HEK293 (cell line): ENCODE results near the gene SLC29A1.

Experiments
- IKZF3 ChIP-seq: fragments of 450-650 bp; IDR thresholded peaks from 2 replicates; pipeline ENCODE4 v1.5.0; 2018; ENCODE audit warnings: missing biosample characterization, mild to moderate bottlenecking, missing genetic modification characterization, moderate library complexity
- MZF1 ChIP-seq: fragments of 450-650 bp; formaldehyde crosslinking; IDR thresholded peaks from 2 replicates; pipeline ENCODE4 v1.5.1; 2017; ENCODE audit warnings: missing biosample characterization, missing genetic modification characterization, borderline replicate concordance
- ZNF324 ChIP-seq: fragments of 450-650 bp; formaldehyde crosslinking; IDR thresholded peaks from 2 replicates; pipeline ENCODE4 v1.5.1; 2016; ENCODE audit warnings: missing biosample characterization, missing genetic modification characterization
- ZNF335 ChIP-seq: fragments of 450-650 bp; formaldehyde crosslinking; conservative IDR thresholded peaks from 2 replicates; pipeline ENCODE4 v1.5.1; 2016; ENCODE audit warnings: missing biosample characterization, missing genetic modification characterization
- ZNF350 ChIP-seq: fragments of 450-650 bp; formaldehyde crosslinking; IDR thresholded peaks from 2 replicates; pipeline ENCODE4 v1.5.0; 2017; ENCODE audit warnings: missing biosample characterization, mild to moderate bottlenecking, missing genetic modification characterization
- ZNF37A ChIP-seq: fragments of 450-650 bp; IDR thresholded peaks from 2 replicates; pipeline ENCODE4 v1.5.1; 2018; ENCODE audit warnings: missing biosample characterization, missing genetic modification characterization
- ZNF510 ChIP-seq: fragments of 450-650 bp; formaldehyde crosslinking; IDR thresholded peaks from 2 replicates; pipeline ENCODE4 v1.5.1; 2018; ENCODE audit warnings: mild to moderate bottlenecking, missing genetic modification characterization, missing biosample characterization; ENCODE audit not compliant: insufficient replicate concordance
- ZNF596 ChIP-seq: fragments of 450-650 bp; IDR thresholded peaks from 2 replicates; pipeline ENCODE4 v1.5.0; 2018; ENCODE audit warnings: missing biosample characterization, mild to moderate bottlenecking, missing genetic modification characterization, moderate library complexity
- ZNF600 ChIP-seq: fragments of 450-650 bp; formaldehyde crosslinking; IDR thresholded peaks from 2 replicates; pipeline ENCODE4 v1.5.1; 2016; ENCODE audit warnings: missing biosample characterization, missing genetic modification characterization
- ZNF629 ChIP-seq: fragments of 450-650 bp; formaldehyde crosslinking; IDR thresholded peaks from 2 replicates; pipeline ENCODE4 v1.5.1; 2017; ENCODE audit warnings: missing biosample characterization, missing genetic modification characterization
- ZNF677 ChIP-seq: fragments of 450-650 bp; IDR thresholded peaks from 2 replicates; pipeline ENCODE4 v1.5.0; 2018; ENCODE audit warnings: missing biosample characterization, mild to moderate bottlenecking, missing genetic modification characterization, moderate library complexity
- TF ChIP-seq, protein P1 (sequence below): fragments of 450-650 bp; formaldehyde crosslinking; IDR thresholded peaks from 2 replicates; pipeline ENCODE4 v1.5.1; 2016; ENCODE audit warnings: missing biosample characterization, missing genetic modification characterization, borderline replicate concordance
- TF ChIP-seq, protein P2 (sequence below): fragments of 450-650 bp; formaldehyde crosslinking; IDR thresholded peaks from 2 replicates; pipeline ENCODE4 v1.5.0; 2017; ENCODE audit warnings: missing biosample characterization, missing genetic modification characterization, borderline replicate concordance
- TF ChIP-seq, protein P3 (sequence below): fragments of 450-650 bp; formaldehyde crosslinking; IDR thresholded peaks from 2 replicates; pipeline ENCODE4 v1.5.1; 2016; ENCODE audit warnings: missing biosample characterization, missing genetic modification characterization, borderline replicate concordance
- TF ChIP-seq, protein P4 (sequence below): fragments of 450-650 bp; formaldehyde crosslinking; IDR thresholded peaks from 2 replicates; pipeline ENCODE4 v1.5.1; 2016; ENCODE audit warnings: missing biosample characterization, missing genetic modification characterization
- TF ChIP-seq, protein P5 (sequence below): fragments of 450-650 bp; formaldehyde crosslinking; IDR thresholded peaks from 2 replicates; pipeline ENCODE4 v1.5.1; 2016; ENCODE audit warnings: missing biosample characterization, missing genetic modification characterization
- TF ChIP-seq, protein P6 (sequence below): fragments of 450-650 bp; IDR thresholded peaks from 2 replicates; pipeline ENCODE4 v1.5.1; 2018; ENCODE audit warnings: missing biosample characterization, missing genetic modification characterization
- TF ChIP-seq, protein P7 (sequence below): fragments of 450-650 bp; formaldehyde crosslinking; IDR thresholded peaks from 2 replicates; pipeline ENCODE4 v1.5.1; 2016; ENCODE audit warnings: missing biosample characterization, missing genetic modification characterization
- TF ChIP-seq, protein P8 (sequence below): fragments of 450-650 bp; formaldehyde crosslinking; IDR thresholded peaks from 2 replicates; pipeline ENCODE4 v1.5.1; 2016; ENCODE audit warnings: missing biosample characterization, missing genetic modification characterization

SLC29A1 gene

DNA sequence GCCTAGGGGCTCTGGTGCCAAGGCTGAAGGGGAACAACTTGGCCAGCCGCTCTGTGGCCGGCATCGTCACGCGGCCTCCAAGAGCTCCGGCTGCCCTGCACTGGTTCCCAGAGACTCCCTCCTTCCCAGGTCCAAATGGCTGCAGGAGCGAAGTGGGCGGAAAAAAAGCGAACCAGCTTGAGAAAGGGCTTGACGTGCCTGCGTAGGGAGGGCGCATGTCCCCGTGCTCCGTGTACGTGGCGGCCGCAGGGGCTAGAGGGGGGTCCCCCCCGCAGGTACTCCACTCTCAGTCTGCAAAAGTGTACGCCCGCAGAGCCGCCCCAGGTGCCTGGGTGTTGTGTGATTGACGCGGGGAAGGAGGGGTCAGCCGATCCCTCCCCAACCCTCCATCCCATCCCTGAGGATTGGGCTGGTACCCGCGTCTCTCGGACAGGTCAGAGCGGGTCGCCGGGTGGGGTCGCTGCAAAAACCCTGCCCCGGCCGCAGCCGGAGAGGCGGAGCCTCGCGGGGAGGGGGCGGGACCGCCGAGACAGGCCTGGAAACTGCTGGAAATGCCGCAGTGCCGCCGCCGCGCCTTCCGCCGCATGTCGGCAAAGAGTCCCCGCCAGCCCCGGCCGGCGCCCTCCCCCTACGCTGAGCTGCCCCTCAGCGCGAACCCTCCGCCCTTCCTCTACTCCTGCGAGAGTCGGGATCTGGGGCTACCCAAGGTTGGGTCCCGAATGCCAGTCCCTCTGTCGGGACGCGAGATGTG is 22.7 kb downstream of the SLC29A1 start (continued):
- TF ChIP-seq, protein P1, sequence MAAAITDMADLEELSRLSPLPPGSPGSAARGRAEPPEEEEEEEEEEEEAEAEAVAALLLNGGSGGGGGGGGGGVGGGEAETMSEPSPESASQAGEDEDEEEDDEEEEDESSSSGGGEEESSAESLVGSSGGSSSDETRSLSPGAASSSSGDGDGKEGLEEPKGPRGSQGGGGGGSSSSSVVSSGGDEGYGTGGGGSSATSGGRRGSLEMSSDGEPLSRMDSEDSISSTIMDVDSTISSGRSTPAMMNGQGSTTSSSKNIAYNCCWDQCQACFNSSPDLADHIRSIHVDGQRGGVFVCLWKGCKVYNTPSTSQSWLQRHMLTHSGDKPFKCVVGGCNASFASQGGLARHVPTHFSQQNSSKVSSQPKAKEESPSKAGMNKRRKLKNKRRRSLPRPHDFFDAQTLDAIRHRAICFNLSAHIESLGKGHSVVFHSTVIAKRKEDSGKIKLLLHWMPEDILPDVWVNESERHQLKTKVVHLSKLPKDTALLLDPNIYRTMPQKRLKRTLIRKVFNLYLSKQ (tag by site-specific recombination) = 0 out of 2 replicates have a peak, but pooled peaks have one; percentile 39
- TF ChIP-seq, protein P2, sequence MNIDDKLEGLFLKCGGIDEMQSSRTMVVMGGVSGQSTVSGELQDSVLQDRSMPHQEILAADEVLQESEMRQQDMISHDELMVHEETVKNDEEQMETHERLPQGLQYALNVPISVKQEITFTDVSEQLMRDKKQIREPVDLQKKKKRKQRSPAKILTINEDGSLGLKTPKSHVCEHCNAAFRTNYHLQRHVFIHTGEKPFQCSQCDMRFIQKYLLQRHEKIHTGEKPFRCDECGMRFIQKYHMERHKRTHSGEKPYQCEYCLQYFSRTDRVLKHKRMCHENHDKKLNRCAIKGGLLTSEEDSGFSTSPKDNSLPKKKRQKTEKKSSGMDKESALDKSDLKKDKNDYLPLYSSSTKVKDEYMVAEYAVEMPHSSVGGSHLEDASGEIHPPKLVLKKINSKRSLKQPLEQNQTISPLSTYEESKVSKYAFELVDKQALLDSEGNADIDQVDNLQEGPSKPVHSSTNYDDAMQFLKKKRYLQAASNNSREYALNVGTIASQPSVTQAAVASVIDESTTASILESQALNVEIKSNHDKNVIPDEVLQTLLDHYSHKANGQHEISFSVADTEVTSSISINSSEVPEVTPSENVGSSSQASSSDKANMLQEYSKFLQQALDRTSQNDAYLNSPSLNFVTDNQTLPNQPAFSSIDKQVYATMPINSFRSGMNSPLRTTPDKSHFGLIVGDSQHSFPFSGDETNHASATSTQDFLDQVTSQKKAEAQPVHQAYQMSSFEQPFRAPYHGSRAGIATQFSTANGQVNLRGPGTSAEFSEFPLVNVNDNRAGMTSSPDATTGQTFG = peak; percentile 41; the same call in 1 of the 2 replicates
- TF ChIP-seq, protein P3, sequence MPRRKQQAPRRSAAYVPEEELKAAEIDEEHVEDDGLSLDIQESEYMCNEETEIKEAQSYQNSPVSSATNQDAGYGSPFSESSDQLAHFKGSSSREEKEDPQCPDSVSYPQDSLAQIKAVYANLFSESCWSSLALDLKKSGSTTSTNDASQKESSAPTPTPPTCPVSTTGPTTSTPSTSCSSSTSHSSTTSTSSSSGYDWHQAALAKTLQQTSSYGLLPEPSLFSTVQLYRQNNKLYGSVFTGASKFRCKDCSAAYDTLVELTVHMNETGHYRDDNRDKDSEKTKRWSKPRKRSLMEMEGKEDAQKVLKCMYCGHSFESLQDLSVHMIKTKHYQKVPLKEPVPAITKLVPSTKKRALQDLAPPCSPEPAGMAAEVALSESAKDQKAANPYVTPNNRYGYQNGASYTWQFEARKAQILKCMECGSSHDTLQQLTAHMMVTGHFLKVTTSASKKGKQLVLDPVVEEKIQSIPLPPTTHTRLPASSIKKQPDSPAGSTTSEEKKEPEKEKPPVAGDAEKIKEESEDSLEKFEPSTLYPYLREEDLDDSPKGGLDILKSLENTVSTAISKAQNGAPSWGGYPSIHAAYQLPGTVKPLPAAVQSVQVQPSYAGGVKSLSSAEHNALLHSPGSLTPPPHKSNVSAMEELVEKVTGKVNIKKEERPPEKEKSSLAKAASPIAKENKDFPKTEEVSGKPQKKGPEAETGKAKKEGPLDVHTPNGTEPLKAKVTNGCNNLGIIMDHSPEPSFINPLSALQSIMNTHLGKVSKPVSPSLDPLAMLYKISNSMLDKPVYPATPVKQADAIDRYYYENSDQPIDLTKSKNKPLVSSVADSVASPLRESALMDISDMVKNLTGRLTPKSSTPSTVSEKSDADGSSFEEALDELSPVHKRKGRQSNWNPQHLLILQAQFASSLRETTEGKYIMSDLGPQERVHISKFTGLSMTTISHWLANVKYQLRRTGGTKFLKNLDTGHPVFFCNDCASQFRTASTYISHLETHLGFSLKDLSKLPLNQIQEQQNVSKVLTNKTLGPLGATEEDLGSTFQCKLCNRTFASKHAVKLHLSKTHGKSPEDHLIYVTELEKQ = peak; percentile 69; the same call in 1 of the 2 replicates
- 0 out of 2 replicates have a peak, but pooled peaks have one; percentile 10 for TF ChIP-seq ZNF600 (tag by site-specific recombination)
- no peak for TF ChIP-seq ZNF629 (tag by site-specific recombination)
- TF ChIP-seq ZNF510 (tag by site-specific recombination) = no peak
- TF ChIP-seq ZNF677 (tag by site-specific recombination) = 0 out of 2 replicates have a peak, but pooled peaks have one; percentile 18
- TF ChIP-seq, protein P4, sequence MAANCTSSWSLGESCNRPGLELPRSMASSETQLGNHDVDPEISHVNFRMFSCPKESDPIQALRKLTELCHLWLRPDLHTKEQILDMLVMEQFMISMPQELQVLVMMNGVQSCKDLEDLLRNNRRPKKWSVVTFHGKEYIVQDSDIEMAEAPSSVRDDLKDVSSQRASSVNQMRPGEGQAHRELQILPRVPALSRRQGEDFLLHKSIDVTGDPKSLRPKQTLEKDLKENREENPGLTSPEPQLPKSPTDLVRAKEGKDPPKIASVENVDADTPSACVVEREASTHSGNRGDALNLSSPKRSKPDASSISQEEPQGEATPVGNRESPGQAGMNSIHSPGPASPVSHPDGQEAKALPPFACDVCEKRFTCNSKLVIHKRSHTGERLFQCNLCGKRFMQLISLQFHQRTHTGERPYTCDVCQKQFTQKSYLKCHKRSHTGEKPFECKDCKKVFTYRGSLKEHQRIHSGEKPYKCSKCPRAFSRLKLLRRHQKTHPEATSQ (tag by site-specific recombination) = no peak
- TF ChIP-seq IKZF3 = peak; percentile 90
- TF ChIP-seq ZNF324 (tag by site-specific recombination) = peak; percentile 93
- 0 out of 2 replicates have a peak, but pooled peaks have one; percentile 43 for TF ChIP-seq ZNF596
- no peak for TF ChIP-seq MZF1 (tag by site-specific recombination)
- TF ChIP-seq, protein P5, sequence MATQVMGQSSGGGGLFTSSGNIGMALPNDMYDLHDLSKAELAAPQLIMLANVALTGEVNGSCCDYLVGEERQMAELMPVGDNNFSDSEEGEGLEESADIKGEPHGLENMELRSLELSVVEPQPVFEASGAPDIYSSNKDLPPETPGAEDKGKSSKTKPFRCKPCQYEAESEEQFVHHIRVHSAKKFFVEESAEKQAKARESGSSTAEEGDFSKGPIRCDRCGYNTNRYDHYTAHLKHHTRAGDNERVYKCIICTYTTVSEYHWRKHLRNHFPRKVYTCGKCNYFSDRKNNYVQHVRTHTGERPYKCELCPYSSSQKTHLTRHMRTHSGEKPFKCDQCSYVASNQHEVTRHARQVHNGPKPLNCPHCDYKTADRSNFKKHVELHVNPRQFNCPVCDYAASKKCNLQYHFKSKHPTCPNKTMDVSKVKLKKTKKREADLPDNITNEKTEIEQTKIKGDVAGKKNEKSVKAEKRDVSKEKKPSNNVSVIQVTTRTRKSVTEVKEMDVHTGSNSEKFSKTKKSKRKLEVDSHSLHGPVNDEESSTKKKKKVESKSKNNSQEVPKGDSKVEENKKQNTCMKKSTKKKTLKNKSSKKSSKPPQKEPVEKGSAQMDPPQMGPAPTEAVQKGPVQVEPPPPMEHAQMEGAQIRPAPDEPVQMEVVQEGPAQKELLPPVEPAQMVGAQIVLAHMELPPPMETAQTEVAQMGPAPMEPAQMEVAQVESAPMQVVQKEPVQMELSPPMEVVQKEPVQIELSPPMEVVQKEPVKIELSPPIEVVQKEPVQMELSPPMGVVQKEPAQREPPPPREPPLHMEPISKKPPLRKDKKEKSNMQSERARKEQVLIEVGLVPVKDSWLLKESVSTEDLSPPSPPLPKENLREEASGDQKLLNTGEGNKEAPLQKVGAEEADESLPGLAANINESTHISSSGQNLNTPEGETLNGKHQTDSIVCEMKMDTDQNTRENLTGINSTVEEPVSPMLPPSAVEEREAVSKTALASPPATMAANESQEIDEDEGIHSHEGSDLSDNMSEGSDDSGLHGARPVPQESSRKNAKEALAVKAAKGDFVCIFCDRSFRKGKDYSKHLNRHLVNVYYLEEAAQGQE (tag by site-specific recombination) = 0 out of 2 replicates have a peak, but pooled peaks have one; percentile 17
- TF ChIP-seq ZNF335 (tag by site-specific recombination) = peak; percentile 17
- TF ChIP-seq, protein P6, sequence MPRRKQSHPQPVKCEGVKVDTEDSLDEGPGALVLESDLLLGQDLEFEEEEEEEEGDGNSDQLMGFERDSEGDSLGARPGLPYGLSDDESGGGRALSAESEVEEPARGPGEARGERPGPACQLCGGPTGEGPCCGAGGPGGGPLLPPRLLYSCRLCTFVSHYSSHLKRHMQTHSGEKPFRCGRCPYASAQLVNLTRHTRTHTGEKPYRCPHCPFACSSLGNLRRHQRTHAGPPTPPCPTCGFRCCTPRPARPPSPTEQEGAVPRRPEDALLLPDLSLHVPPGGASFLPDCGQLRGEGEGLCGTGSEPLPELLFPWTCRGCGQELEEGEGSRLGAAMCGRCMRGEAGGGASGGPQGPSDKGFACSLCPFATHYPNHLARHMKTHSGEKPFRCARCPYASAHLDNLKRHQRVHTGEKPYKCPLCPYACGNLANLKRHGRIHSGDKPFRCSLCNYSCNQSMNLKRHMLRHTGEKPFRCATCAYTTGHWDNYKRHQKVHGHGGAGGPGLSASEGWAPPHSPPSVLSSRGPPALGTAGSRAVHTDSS = no peak
- TF ChIP-seq, protein P7, sequence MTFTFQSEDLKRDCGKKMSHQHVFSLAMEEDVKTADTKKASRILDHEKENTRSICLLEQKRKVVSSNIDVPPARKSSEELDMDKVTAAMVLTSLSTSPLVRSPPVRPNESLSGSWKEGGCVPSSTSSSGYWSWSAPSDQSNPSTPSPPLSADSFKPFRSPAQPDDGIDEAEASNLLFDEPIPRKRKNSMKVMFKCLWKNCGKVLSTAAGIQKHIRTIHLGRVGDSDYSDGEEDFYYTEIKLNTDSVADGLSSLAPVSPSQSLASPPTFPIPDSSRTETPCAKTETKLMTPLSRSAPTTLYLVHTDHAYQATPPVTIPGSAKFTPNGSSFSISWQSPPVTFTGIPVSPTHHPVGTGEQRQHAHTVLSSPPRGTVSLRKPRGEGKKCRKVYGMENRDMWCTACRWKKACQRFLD = 0 out of 2 replicates have a peak, but pooled peaks have one; percentile 42
- no peak for TF ChIP-seq ZNF350
- no peak for TF ChIP-seq ZNF37A
- TF ChIP-seq, protein P8, sequence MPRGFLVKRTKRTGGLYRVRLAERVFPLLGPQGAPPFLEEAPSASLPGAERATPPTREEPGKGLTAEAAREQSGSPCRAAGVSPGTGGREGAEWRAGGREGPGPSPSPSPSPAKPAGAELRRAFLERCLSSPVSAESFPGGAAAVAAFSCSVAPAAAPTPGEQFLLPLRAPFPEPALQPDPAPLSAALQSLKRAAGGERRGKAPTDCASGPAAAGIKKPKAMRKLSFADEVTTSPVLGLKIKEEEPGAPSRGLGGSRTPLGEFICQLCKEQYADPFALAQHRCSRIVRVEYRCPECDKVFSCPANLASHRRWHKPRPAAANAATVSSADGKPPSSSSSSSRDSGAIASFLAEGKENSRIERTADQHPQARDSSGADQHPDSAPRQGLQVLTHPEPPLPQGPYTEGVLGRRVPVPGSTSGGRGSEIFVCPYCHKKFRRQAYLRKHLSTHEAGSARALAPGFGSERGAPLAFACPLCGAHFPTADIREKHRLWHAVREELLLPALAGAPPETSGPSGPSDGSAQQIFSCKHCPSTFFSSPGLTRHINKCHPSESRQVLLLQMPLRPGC (tag by site-specific recombination) = peak; percentile 82
